GM21423 (cell line): ENCODE results near the gene KLHL29.

Source experiments
- ATAC-seq: cut with Tn5 transposase; IDR thresholded peaks from one replicate; pipeline ENCODE4 v1.9.1; 2021; ENCODE audit warnings: mild to moderate bottlenecking, moderate library complexity; ENCODE audit not compliant: unreplicated experiment

Gene KLHL29

DNA sequence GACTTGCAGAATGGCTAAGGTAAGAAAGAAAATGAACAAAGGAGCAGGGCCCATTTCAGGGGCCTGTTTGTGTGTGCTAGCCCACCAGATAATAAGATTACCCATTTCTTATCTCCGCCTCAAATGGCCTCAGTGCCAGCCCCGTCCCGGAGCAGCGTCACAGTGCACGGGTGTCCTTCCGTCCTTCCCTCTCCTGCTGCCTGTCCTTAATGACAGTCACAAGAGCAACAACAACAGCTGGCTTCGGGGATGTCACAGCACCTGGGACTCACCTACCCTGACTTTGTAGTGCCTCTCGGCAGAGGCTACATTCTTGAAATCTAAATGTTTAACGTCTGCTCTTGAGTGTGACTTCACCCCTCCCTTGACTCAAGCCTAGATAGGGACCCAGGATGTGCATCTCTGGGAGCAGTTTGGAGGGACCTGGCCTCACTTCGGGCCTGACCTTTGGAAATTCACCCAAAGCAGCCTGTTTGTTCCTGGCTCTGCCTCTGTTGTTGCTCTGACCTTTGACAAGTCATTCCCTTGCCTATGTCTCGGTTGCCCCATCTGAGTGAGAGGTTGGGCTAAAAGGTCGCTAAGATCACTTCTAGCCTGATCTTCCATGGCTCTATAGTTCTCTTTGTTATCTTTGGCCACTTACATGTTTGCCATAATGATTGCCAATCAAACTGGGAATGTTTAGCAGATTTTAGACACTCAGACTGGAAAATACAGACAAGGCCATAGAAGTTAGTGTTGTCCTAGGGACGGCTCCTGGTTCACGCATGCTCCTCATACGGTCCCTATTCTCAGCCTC is 122.5 kb downstream of the KLHL29 start:
- ATAC-seq, result no peak

GRCh38 chr2:23508066-23508390 is 123.0 kb downstream of the KLHL29 start:
- no peak for ATAC-seq

- ATAC-seq, result no peak
Observed at GRCh38 chr2:23509103-23509502, 124.1 kb downstream of the KLHL29 start.

- no peak for ATAC-seq
Observed at GRCh38 chr2:23509596-23510292, 124.8 kb downstream of the KLHL29 start.

DNA sequence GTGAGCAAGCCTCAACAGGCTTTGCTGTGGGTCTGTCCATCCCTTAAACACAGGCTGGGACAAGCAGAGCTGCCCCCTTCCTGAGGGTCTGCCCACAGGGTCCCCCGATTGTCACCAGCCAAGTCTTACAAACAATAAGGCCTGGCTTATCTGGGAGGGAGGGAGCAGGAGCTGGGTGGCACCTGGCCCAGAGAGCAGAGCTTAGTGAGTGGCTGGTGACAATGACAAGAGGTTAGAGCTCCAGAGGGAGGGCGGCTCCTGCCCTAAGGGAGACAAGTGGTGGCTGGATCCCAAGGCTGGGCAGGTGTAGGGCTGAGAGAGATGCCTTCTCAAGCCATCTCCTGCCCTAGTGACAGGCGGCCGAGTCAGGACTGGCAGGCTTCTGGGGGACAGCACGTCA is 125.5 kb downstream of the KLHL29 start:
- no peak for ATAC-seq

DNA sequence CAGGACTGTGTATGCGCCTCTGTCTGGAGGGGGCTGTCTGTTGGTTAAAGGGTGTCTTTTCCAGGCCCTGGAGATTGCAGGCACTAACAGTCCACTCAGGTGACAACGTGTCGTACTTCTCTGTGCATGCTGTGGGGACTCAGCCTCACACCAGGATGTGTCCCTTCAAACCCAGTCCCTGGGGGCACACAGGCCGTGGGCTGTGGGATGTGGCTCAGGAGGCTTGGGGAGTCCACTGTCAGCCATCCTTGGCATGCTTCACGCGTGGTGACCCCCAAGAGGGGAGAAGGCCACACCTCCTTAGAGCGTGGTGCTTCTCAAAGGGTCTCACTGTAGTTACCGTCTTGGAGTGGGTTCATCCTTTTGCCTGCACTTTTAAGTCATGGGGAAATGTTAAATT is 127.8 kb downstream of the KLHL29 start:
- ATAC-seq, result no peak

DNA sequence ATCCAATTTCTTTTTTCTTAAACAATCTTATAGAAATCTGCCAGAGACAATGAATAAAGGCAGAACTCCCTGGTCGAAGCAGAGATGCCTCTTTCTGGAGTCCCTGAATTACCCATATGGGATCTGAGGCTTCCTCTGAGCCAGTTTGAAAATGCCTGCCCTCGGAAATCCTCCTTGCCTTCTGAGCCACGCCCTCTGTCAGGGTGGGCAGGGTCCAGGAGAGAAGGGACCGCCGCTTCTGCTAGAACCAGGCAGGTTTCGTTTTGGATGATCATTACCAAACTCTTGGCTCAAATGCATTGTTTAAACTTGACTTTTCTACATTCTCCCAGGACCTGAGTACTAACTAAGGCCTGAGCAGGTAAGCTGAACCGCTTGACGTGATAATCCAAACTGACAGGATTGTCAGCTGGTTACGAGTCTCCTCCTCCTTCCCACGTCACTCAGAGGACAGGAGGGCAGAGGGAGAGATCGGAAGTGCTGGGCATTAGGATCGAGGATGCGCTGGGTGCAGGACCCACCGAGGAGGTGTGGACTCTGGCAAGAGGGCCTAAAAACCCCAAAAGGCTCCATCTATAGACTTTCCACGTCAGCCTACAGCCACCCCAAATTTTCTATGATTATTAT is 128.4 kb downstream of the KLHL29 start:
- no peak for ATAC-seq

DNA sequence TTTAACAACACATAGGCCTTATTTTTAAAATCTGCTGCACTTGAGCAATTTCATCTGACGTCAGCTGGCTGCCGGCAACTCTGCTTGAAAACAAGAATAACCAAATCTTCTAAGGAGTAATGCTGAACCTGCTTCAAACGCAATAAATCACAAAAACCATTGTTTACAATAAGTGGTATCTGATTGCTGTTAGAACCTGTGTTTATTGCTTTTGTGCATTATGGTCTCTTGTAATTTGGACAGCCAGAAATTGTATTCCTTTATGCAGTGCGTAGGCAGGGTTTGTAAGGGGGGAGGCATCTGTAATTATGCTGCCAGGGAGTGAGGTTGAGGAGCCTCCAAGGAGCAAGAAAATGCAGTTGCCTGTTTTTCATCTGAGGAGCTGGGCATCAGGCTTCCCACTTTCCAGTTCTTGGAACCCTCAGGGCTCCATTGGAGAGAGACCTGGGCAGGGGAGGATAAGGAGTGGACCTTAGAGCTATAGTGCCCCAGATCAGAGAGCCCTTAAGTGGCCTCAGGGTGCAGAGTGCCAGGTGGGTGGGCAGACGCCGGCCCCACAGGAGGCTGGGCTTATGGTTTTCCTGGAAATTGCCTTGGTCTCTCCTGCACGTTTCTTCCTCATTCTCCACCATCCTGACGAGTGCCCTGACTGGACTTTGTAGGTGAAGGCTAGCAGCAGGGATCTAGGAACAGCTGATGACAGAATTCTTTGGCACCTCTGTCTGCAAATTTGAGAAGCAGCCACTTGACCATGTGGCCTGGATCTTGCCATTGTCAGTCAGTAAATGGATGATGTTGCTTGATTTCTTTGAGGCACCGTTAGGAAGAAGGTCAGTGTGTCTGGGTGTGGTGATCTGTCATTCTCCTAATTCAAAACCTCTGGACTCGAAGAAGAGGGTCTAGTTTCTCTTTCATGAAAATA is 129.2 kb downstream of the KLHL29 start:
- ATAC-seq, result no peak

DNA sequence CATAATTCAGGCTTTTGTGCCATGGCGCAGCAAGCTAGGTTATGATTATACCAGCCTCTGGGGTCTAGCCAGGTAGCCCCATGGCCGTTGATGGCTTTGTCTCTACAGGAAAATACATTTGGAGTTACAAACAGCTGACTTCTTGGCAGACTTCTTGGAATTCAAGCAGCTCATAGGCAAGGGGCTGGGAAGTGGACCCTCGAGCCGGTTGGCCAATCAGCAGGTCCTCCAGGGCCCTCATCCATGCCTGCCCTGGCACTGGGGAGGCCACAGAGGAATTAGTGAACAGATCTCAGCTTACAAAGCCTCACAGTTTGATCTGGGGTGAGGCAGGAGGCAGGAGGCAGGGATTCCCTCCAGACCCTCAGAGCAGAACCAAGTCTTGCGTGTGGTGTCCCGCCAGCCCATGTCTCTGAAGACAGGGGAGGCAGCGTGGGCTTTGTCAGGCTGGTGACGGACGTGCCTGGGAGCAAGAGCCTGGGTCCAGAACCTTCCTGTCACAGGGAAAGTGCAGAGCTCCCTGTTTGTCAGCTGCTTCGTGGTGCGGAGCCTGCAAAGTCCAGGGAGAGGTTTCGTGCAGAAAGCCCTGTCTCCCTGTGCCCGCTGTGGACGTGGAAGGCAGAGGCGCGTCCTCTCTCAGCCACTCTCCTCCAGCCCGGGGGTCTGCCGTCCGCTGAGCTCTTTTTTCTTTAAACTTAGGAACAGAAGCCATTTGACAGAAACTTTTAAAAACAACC is 131.7 kb downstream of the KLHL29 start:
- no peak for ATAC-seq

GRCh38 chr2:23518481-23519333 is 133.7 kb downstream of the KLHL29 start:
- no peak for ATAC-seq

GRCh38 chr2:23519334-23519651 is 134.3 kb downstream of the KLHL29 start:
- ATAC-seq, result no peak

- no peak for ATAC-seq
Observed at GRCh38 chr2:23520256-23520655, 135.3 kb downstream of the KLHL29 start.

- no peak for ATAC-seq
Observed at GRCh38 chr2:23521060-23521459, 136.1 kb downstream of the KLHL29 start.

GRCh38 chr2:23522726-23523372 is 137.9 kb downstream of the KLHL29 start:
- ATAC-seq, result no peak

- ATAC-seq, result no peak
Observed at GRCh38 chr2:23523373-23524260, 138.6 kb downstream of the KLHL29 start.

GRCh38 chr2:23524261-23524706 is 139.3 kb downstream of the KLHL29 start:
- ATAC-seq, result no peak

DNA sequence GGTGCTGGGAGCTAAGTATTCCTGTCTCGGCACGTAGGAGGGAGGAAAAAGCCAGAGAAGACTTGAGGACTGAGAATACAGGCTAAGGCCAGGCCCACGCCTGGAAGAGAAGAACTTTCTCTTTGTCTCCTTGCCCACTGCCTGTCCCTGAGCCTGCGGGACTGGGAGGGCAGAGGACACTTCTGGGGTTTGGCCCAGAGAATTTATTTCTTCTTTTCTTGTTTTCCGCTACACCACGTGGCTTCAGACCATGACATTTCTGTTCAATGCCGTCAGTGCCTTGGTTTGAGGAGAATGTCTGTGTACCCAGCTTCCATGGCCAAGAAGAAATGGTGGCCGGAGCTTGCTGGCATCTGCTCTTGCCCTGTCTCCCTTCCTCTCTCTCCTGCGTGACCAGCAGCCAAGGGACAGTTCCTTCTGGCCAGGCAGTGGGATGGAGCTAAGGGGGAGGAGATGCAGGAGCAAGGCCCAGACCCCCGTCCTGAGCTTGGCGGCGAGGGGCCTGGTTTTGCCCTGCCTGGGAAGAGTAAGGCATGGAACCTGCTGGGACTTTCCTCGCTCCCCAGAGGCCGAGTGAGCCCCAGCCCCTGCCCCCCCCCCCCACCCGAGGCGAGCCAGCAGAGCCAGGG is 140.3 kb downstream of the KLHL29 start:
- no peak for ATAC-seq

GRCh38 chr2:23526114-23526513 is 141.1 kb downstream of the KLHL29 start:
- ATAC-seq, result no peak
